GM21528 (cell line): ENCODE results near the gene TDRD1.
A peak's percentile ranks its signal among the peaks of the same experiment; 100 is the strongest.
"Not testable (repeated sequence)": the region's sequence is repeated elsewhere in the genome, so short reads cannot be mapped to it uniquely, and the experiment has no call there.

Source experiments
- ATAC-seq: cut with Tn5 transposase; IDR thresholded peaks from one replicate; pipeline ENCODE4 v1.9.1; 2021; ENCODE audit warnings: mild to moderate bottlenecking, moderate library complexity; ENCODE audit not compliant: unreplicated experiment, low FRiP score

The TDRD1 gene, protein sequence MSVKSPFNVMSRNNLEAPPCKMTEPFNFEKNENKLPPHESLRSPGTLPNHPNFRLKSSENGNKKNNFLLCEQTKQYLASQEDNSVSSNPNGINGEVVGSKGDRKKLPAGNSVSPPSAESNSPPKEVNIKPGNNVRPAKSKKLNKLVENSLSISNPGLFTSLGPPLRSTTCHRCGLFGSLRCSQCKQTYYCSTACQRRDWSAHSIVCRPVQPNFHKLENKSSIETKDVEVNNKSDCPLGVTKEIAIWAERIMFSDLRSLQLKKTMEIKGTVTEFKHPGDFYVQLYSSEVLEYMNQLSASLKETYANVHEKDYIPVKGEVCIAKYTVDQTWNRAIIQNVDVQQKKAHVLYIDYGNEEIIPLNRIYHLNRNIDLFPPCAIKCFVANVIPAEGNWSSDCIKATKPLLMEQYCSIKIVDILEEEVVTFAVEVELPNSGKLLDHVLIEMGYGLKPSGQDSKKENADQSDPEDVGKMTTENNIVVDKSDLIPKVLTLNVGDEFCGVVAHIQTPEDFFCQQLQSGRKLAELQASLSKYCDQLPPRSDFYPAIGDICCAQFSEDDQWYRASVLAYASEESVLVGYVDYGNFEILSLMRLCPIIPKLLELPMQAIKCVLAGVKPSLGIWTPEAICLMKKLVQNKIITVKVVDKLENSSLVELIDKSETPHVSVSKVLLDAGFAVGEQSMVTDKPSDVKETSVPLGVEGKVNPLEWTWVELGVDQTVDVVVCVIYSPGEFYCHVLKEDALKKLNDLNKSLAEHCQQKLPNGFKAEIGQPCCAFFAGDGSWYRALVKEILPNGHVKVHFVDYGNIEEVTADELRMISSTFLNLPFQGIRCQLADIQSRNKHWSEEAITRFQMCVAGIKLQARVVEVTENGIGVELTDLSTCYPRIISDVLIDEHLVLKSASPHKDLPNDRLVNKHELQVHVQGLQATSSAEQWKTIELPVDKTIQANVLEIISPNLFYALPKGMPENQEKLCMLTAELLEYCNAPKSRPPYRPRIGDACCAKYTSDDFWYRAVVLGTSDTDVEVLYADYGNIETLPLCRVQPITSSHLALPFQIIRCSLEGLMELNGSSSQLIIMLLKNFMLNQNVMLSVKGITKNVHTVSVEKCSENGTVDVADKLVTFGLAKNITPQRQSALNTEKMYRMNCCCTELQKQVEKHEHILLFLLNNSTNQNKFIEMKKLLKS

DNA sequence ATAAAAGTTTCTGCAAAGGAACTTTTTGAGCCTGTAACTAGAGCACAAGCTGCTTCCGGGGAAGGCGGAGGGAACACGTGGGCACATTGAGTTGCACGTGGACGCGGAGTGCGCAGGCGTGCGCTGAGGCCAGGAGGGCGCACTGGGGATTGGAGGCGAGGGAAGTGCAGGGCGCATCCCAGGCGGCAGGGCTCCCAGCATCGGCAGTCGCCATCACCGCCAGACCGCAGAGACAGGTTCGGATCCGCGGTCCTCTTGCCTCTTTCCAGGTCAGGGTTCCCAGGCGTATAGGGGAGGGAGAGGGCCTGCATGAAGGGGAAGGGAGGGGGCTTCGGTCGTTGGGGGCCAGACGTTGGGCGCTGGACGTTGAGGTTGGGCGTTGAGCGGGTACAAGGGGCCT is at the start of gene TDRD1:
Gene TDRD1, plus strand, starts transcription at position 206 of the 400 bp plus-strand sequence. CDS start 8,479 bp downstream, outside the sequence.
- ATAC-seq = no peak

DNA sequence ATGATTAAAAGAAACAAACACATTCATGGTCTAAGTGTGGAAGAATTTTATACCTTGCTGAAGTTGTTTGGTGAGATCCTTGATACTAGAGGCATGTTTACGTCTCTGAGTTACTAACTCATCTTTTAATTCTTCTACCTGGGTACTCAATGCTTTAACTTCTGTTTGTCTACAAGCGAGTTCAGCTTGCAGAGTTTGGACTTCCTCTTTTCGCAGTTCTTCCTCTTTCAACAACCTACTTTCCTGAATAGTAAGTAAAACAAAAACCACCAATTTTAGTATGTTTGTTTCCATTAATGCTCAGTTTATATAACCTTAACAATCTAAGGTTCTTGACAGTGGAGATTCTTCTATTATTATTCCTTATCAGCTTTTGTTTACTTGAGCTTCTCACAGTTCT is 48.1 kb upstream of the TDRD1 start:
- ATAC-seq = no peak

DNA sequence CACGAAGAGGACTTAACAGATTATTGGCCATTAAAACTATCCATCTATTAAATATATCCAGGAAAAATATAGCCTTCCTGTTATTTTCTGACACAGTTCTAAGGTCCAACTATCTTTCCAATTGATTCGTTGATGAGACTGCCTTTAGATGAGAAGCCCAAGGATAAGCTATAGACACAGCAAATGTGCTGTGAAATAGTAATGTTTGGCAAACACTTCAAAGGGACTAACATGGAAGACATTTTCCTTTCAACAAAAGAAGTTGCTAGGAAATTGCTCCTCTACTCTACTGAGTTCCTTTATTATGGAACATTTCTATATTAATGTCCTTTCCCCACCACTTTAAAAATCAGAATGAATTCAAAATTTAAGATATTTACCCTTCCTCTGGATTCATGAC is 43.7 kb upstream of the TDRD1 start:
- no peak for ATAC-seq

DNA sequence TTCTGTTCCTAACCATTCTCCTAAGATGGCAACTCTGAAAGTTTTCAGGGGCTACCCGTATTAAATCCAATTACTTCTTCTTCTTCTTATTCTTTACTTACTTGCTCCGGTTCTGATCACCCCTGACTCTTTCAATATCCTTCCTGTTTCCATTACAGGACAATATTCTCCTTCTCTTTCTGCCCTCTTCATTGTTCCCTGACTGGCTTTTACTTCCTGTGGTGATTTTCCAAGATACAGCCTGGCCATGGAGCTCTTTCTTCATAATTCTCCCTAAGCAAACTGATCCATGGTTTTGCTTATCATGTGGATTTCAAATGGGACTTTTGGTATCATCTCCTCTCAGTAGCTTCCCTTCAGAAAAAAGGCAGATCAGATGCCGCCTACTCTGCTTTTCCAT is 40.6 kb upstream of the TDRD1 start:
- no peak for ATAC-seq

DNA sequence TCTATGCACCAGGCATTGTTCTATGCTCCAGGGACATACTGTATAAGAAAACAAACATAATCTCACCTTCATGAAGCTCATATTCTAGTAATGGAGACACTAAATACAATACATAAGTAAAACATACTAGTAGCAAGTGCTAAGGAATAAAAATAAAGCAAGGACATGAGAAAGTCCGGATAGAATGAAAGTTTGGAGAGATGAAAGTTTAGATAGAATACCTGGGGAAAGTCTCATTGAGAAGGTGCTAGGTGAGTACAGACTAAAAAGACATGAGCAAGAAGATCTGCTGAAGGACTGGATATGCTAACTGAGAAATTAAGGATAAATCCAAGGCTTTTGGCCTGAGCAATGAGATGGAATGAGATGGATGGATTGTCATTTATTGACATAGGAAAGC is 39.1 kb upstream of the TDRD1 start:
- ATAC-seq = no peak

DNA sequence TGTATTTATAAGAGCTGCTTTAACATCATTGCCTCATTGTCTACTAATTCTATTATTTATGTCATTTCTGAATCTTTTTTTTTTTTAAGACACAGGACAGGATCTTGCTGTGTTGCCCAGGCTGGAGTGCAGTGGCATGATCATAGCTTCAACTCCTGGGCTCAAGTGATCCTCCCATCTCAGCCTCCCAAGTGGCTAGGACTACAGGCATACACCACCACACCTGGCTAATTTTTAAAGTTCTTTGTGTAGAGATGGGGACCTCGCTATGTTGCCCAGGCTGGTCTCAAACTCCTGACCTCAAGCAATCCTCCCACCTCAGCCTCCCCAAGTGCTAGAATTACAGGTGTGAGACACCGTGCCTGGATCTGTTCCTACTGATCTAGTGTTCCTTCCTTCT is 38.3 kb upstream of the TDRD1 start:
- not testable (repeated sequence) for ATAC-seq

DNA sequence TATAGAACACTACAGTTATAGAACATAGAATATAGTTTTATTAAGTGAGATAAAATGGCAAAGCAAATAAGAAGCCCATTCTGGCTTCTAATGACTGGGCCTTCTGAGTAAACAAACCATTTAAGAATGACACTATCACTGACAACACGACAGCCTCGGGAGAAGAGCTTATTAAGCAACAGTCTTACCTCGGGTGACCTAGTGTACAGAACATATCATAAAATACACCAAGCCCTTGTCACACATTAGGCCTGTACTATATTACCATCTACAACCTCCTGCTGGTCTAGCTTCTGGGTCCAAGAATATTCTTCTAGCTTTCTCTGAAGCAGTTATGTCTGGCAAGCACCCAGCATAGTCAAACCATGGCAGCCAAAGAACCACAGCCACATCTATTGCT is 37.1 kb upstream of the TDRD1 start:
- no peak for ATAC-seq

DNA sequence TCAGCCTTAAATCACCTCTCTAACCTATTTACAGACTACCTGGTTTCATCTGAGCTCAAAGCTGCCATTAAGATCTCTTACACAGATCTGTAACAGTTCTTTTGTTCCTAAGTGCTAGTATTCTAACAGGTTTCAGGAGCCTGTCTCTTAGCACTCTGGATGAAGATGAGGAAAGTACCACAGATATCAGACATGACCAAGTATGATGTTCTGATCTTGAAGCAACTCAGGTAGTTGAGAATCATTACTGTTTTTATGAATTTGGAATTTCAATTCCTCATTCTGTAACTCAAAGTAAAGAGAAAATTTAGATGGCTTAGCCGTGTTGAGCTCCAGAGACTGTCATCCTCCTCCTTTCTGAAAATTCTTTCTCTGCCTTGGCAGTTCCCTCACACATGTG is 36.0 kb upstream of the TDRD1 start:
- no peak for ATAC-seq

DNA sequence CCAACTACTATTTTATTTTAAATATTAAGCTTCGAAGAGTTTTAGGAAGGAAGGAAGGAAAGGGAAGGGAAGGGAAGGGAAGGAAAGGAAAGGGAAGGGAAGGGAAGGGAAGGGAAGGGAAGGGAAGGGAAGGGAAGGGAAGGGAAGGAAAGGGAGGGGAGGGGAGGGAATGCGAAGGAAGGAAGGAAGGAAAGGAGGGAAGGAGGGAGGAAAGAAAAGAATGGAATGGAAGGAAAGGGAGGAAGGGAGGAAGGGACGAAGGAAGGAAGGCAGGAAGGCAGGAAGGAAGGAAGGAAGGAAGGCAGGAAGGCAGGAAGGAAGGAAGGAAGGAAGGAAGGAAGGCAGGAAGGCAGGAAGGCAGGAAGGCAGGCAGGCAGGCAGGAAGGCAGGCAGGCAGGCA is 29.7 kb upstream of the TDRD1 start:
- not testable (repeated sequence) for ATAC-seq

DNA sequence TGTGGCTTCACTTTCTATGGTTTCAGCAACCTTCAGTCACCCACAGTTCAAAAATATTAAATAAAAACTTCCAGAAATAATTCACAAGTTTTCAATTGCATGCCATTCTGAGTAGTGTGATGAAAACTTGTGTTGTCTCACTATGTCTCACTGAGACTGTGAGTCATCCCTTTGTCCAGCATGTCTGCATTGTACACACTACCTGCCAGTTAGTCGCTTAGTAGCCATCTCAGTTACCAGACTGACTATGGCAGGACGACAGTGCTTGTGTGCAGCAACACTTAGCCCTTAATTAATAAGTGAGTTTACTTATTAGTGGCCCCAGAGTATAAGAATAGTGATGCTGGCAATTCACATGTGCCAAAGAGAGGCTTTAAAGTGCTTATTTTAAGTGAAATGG is 27.7 kb upstream of the TDRD1 start:
- ATAC-seq = no peak

DNA sequence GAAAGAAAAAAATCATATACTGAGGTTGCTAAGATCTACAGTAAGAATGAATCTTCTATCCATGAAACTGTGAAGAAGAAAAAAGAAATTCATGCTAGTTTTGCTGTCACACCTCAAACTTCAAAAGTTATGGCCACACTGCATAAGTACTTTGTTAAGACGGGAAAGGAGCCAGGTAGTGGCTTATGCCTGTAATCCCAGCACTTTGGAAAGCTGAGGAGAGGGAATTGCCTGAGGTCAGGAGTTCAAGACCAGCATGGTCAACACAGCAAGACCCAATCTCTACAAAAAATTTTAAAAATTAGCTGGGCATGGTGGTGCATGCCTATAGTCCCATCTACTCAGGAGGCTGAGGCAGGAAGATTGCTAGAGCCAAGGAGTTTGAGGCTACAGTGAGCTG is 27.3 kb upstream of the TDRD1 start:
- no peak for ATAC-seq

DNA sequence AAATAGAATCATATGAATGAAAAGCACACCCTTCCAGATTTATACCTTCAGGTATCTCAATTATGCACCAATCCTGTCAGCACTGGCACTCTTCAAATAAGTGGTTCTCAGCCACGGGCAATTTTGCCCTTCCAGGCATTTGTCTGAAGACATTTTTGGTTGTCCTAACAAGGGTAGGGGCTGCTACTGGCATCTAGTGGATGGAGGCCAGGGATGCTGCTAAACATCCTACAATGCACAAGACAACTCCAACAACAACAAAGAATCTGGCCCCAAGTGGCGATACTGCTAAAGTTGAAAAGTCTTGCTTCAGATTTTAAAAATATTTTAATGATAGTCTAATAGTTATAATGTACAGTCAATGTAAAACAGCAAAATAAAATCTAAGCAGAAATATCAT is 21.2 kb upstream of the TDRD1 start:
- ATAC-seq = no peak

DNA sequence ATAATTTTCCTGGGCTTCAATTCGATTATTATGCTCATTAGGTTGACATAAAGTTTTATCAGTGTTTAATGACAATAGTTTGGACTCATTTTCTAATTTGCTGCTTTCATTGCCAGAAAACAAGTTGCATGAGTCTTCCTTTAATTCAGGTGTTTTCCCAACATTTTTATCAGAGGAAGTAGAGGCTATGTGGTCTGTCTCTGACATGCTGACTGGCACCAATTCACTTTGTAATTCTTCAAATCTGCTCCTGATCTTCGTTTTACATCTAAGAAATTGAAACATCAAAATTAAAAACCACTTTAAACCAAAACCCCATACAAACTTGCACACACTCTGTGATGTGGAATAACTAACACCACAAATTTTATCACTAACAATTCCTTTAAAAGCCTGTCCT is 16.1 kb upstream of the TDRD1 start:
- no peak for ATAC-seq

DNA sequence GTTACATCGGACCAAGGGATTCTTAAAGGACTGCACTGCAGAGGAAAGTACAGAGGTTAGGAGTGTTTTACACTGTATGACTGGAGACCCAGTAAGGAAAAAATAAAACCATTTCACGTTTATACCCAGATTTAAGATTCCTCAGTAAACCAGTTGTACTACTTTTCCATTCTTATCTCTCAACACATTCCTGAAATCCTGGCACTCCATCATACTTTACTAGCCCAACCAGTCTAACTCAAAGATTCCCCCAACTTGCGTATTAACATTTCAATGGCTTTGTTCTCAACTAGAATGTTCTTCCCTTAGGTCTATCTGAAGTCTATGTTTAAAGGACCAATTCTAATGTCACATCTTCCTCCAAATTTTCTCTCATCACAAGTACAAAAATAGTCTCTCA is 13.1 kb upstream of the TDRD1 start:
- ATAC-seq = no peak

DNA sequence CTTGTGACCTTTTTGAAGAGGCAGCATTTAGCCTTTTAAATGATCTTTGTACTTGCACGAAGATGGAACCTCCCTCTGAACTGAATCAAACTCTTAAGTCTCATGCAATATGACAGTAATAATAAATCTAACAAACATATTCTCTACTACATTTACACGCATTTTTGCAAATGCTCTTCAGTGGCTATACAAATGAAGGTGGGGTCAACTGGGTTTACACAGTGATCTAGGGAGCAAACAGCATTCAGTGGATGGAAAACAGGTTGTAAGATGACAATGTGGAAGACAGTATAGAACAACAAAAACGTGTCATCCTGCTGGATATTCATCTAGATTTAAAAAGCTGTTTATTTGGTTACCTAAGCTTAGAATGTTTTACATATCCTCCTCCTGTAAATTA is 12.7 kb upstream of the TDRD1 start:
- no peak for ATAC-seq

DNA sequence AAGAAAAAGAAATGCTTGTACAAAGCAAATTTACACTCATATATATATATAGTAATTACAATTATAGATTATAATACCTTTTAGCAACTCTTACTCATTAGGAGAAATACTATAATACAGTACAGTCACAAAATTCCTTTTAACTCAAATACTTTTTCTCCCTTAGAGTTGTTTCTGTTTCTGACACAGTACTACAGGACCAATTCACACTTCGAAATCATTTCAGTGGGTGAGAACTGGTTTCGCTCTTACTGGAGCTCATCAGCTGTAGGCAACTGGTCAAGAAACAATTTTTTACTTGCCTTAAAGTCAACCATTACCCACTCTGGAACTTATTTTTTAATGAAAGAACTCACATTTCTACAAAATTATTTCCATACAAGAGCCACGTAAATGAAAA is 11.2 kb upstream of the TDRD1 start:
- ATAC-seq = no peak

DNA sequence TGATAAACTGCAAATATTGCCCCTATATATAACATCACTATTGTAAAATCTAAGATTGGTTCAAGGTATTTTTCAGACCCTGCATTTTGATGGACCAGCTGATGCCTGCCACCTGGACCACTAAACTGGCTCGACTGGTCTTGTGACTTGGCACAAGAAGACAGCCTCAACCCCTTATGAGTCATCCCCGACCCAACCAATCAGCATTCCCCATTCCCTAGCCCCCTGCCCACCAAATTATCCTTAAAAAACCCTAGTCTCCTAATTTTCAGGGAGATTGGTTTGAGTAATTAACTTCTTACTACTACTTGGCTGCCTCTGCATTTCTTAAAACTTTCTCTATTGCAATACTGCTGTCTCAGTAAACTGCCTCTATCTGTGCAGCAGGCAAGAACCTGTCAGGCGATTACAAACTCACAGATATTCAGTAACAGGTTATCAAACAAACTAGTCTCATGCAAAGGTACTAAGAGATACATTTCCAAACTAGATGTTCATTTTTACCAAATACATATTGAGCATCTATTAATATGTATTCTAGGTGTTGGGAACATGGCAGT is 10.6 kb upstream of the TDRD1 start:
- ATAC-seq = no peak

DNA sequence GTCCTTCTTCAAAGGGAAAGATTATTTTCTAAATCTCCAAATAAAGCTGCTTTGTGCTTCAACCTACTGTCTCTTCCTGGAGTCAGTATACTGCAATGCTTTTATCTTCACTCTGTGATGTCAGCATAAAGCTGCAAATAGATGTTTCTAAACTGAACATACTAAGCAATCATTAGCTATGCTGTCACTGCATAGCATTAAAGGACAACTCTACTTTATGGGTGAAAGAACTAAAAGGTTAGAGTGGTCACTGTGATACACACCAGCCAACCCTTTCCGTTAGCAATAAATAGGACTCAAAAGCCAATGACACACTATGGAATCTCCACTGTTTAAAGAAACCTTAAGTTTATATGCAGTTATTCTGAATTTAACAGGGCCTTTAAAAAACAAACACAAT is 6.9 kb upstream of the TDRD1 start:
- ATAC-seq = no peak

DNA sequence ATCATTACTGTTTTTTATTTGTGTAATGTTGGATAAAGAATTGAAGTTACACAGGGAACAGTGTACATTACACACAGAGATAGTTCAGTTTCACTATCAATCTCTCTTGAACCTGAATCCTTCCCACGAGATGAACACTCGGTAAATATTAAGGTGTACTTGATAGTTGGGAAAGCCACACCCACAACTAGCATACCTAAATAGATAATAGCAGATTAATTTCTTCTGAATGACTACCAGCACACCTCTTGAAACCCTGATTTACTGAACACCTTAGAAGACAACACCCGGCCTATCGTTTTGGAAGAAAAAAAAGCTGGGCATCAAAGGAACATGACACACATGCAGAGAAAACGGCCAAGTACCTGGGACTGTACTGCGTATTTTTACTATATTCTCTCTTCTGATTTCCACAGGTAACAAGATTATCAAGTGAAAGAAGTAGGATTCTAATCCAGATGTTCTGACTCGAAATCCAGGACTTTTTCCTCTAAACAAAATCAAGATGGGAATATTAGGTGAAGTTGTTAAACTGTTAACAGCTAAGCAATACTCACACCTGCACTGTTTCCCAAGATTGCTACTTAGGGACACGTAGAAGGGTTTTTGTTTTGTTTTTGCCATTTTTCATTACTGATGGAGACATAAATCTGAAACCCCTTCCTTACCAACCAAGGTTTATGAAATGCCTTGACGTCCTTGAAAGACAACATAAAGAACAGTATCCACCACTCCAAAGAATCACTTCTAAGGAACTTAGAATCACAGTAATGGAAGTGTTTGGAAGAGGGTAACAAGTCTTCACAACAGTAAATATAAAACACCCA is 6.2 kb upstream of the TDRD1 start:
- ATAC-seq = no peak

DNA sequence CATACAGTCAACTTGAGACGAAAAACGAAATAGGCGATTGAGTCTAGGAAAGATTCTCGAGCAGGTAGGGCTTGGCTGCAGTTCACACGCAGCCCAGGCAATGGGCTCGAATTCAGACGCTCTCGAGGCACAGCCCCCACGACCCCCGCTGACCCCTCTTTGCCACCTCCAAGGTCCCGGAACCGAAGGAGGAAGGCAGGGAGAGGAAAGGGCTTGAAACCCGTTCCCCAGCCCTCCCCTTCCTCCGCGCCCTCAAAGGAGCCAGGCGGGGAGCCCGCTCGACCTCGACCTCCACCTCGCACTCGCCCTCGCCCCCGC is 5.6 kb upstream of the TDRD1 start:
- ATAC-seq = peak; percentile 2
